Measurements from ENCODE around the gene STAG2. TPM values are rescaled to one million over a fixed set of nuclear protein-coding genes. Genes with fewer than 3 reads are reported as not detected.
A peak's percentile ranks its signal among the peaks of the same experiment; 100 is the strongest.
"Not testable (repeated sequence)": the region's sequence is repeated elsewhere in the genome, so short reads cannot be mapped to it uniquely, and the experiment has no call there.

The STAG2 gene
- total and polyA plus RNA-seq, 3 donors from 2014 or later: 9.4 to 26.7 (median 17.6) TPM

- H3K27me3 ChIP-seq: no peaks in the 10 kb centered on the region
- no peaks in the 10 kb centered on the region for H3K9me3 ChIP-seq
- no peak overlapping the region for H3K27ac ChIP-seq
- intact Hi-C loops (cut with DNase I; ENCODE audit: low total_unique reads): no loop called here
- no peaks in the 10 kb centered on the region for H3K4me1 ChIP-seq
- H3K4me3 ChIP-seq: no peak overlapping the region
- no peaks in the 10 kb centered on the region for H3K36me3 ChIP-seq (ENCODE audit: low read depth, missing control alignments)
- DNase-seq: no peak
- TF ChIP-seq POLR2A (IDR thresholded peaks at IDR 0.05) (no peak), CTCF (IDR thresholded peaks at IDR 0.05) (peak in 1 of 3 experiments; percentile 26)
Observed at GRCh38 chrX:124098089-124098488, 136.6 kb downstream of the STAG2 start.

- Histone ChIP-seq H3K4me3 (no peak overlapping the region), H3K4me1 (no peaks in the 10 kb centered on the region), H3K9me3 (no peaks in the 10 kb centered on the region), H3K27ac (no peak overlapping the region), H3K36me3 (ENCODE audit: low read depth, missing control alignments) (no peaks in the 10 kb centered on the region), H3K27me3 (no peaks in the 10 kb centered on the region)
- WGBS, 2 donors: 92 to 93% methylated on average over 5 of the region's 5 CpGs
- TF ChIP-seq CTCF (IDR thresholded peaks at IDR 0.05) (no peak), POLR2A (IDR thresholded peaks at IDR 0.05) (no peak)
- intact Hi-C loops (cut with DNase I; ENCODE audit: low total_unique reads): no loop called here
- no peak for DNase-seq
Observed at GRCh38 chrX:124103966-124104365, 142.5 kb downstream of the STAG2 start.

- DNase-seq; H3K27ac ChIP-seq; H3K4me1 ChIP-seq; H3K4me3 ChIP-seq; H3K36me3 ChIP-seq (ENCODE audit: low read depth, missing control alignments); intact Hi-C loops (cut with DNase I; ENCODE audit: low total_unique reads); H3K27me3 ChIP-seq; H3K9me3 ChIP-seq: not testable (repeated sequence)
- WGBS, 2 donors: 83 to 100% methylated on average over 7 of the region's 7 CpGs
Observed at GRCh38 chrX:124104512-124104911, 143.0 kb downstream of the STAG2 start.

GRCh38 chrX:124113621-124114600, 152.4 kb downstream of the STAG2 start:
- DNase-seq: no peak
- Histone ChIP-seq H3K27ac (no peak overlapping the region), H3K27me3 (no peaks in the 10 kb centered on the region), H3K36me3 (ENCODE audit: low read depth, missing control alignments) (no peaks in the 10 kb centered on the region), H3K4me1 (no peaks in the 10 kb centered on the region), H3K9me3 (no peaks in the 10 kb centered on the region), H3K4me3 (no peak overlapping the region)
- intact Hi-C loops (cut with DNase I; ENCODE audit: low total_unique reads): no loop called here
- no peak for TF ChIP-seq POLR2A (IDR thresholded peaks at IDR 0.05)
- TF ChIP-seq CTCF (IDR thresholded peaks at IDR 0.05): no peak
- 71 to 91% methylated on average over 3 to 4 of the region's 4 CpGs for WGBS, 2 donors

GRCh38 chrX:124117325-124117724, 155.8 kb downstream of the STAG2 start:
- Histone ChIP-seq H3K9me3 (no peaks in the 10 kb centered on the region), H3K36me3 (ENCODE audit: low read depth, missing control alignments) (no peaks in the 10 kb centered on the region), H3K4me3 (no peak overlapping the region), H3K4me1 (no peaks in the 10 kb centered on the region), H3K27me3 (no peaks in the 10 kb centered on the region), H3K27ac (no peak overlapping the region)
- WGBS, 2 donors: 40 to 69% methylated on average over 1 of the region's 1 CpG
- DNase-seq: no peak
- intact Hi-C loops (cut with DNase I; ENCODE audit: low total_unique reads): no loop called here
- no peak for TF ChIP-seq CTCF (IDR thresholded peaks at IDR 0.05)
- no peak for TF ChIP-seq POLR2A (IDR thresholded peaks at IDR 0.05)
